GM18519 (cell line): ENCODE results near the gene PFKFB3.
"Not testable (repeated sequence)": the region's sequence is repeated elsewhere in the genome, so short reads cannot be mapped to it uniquely, and the experiment has no call there.

ENCODE experiments used
- ATAC-seq: cut with Tn5 transposase; IDR thresholded peaks from one replicate; pipeline ENCODE4 v1.9.1; 2021; ENCODE audit warnings: mild to moderate bottlenecking, moderate library complexity; ENCODE audit not compliant: unreplicated experiment, low FRiP score

PFKFB3 gene

GRCh38 chr10:6267941-6268340, 65.2 kb downstream of the PFKFB3 start:
- no peak for ATAC-seq

GRCh38 chr10:6269432-6269831, 66.7 kb downstream of the PFKFB3 start:
- ATAC-seq: no peak

- ATAC-seq: peak; percentile 64
Observed at GRCh38 chr10:6269953-6270867, 67.5 kb downstream of the PFKFB3 start.

- ATAC-seq: no peak
Observed at GRCh38 chr10:6270951-6271350, 68.2 kb downstream of the PFKFB3 start.

- ATAC-seq: no peak
Observed at GRCh38 chr10:6271663-6272062, 68.9 kb downstream of the PFKFB3 start.

GRCh38 chr10:6272126-6272525, 69.4 kb downstream of the PFKFB3 start:
- ATAC-seq: no peak

GRCh38 chr10:6273351-6273750, 70.6 kb downstream of the PFKFB3 start:
- ATAC-seq: no peak

- no peak for ATAC-seq
Observed at GRCh38 chr10:6274040-6274439, 71.3 kb downstream of the PFKFB3 start.

GRCh38 chr10:6274484-6274883, 71.8 kb downstream of the PFKFB3 start:
- ATAC-seq: no peak

GRCh38 chr10:6275022-6275997, 72.6 kb downstream of the PFKFB3 start:
- ATAC-seq: peak; percentile 66

GRCh38 chr10:6276356-6276755, 73.6 kb downstream of the PFKFB3 start:
- no peak for ATAC-seq

- no peak for ATAC-seq
Observed at GRCh38 chr10:6278519-6279120, 75.9 kb downstream of the PFKFB3 start.

- no peak for ATAC-seq
Observed at GRCh38 chr10:6279540-6280267, 77.0 kb downstream of the PFKFB3 start.

- ATAC-seq: no peak
Observed at GRCh38 chr10:6280291-6280690, 77.6 kb downstream of the PFKFB3 start.

GRCh38 chr10:6282454-6282958, 79.8 kb downstream of the PFKFB3 start:
- no peak for ATAC-seq

- ATAC-seq: no peak
Observed at GRCh38 chr10:6283655-6284054, 80.9 kb downstream of the PFKFB3 start.

- ATAC-seq: not testable (repeated sequence)
Observed at GRCh38 chr10:6290621-6291020, 87.9 kb downstream of the PFKFB3 start.

GRCh38 chr10:6292741-6293151, 90.0 kb downstream of the PFKFB3 start:
- no peak for ATAC-seq

GRCh38 chr10:6296425-6296824, 93.7 kb downstream of the PFKFB3 start:
- ATAC-seq: not testable (repeated sequence)

- ATAC-seq: no peak
Observed at GRCh38 chr10:6296828-6297251, 94.1 kb downstream of the PFKFB3 start.
